NCI-H510A treated with DMSO at 0.1 percent for 48 hours (cell line): ENCODE measurements around the gene PRUNE1.

Source experiments
- DNase-seq: peaks from one replicate; lab custom pipeline; 2025; lab: John Stamatoyannopoulos, UW

PRUNE1 gene

GRCh38 chr1:150979092-150980056, 28.9 kb upstream of the PRUNE1 start:
- peak; percentile 85 for DNase-seq

GRCh38 chr1:150981177-150981804, 27.0 kb upstream of the PRUNE1 start:
- peak; percentile 94 for DNase-seq

GRCh38 chr1:150981805-150982712, 26.2 kb upstream of the PRUNE1 start, which contains the start of gene ANXA9:
ANXA9 (plus strand) TSS chr1:150982292; CDS start chr1:150983106, 814 bp downstream.
- DNase-seq, result peak; percentile 76

- no peak for DNase-seq
Observed at GRCh38 chr1:150985179-150985825, 22.9 kb upstream of the PRUNE1 start.

- DNase-seq, result peak; percentile 81
Observed at GRCh38 chr1:150987924-150988323, 20.3 kb upstream of the PRUNE1 start.

GRCh38 chr1:150992626-150993025, 15.6 kb upstream of the PRUNE1 start:
- DNase-seq, result no peak

GRCh38 chr1:150994248-150994647, 14.0 kb upstream of the PRUNE1 start:
- DNase-seq, result no peak

GRCh38 chr1:150995460-150995859, 12.8 kb upstream of the PRUNE1 start:
- no peak for DNase-seq

- DNase-seq, result no peak
Observed at GRCh38 chr1:150995896-150996295, 12.4 kb upstream of the PRUNE1 start.

GRCh38 chr1:150997126-150997872, 10.9 kb upstream of the PRUNE1 start:
- DNase-seq, result no peak

GRCh38 chr1:150997949-150998348, 10.3 kb upstream of the PRUNE1 start:
- peak; percentile 47 for DNase-seq

GRCh38 chr1:150999051-150999674, 9.1 kb upstream of the PRUNE1 start:
- no peak for DNase-seq

- no peak for DNase-seq
Observed at GRCh38 chr1:150999926-151000325, 8.3 kb upstream of the PRUNE1 start.

- no peak for DNase-seq
Observed at GRCh38 chr1:151000408-151000807, 7.8 kb upstream of the PRUNE1 start.

- DNase-seq, result no peak
Observed at GRCh38 chr1:151001602-151002001, 6.6 kb upstream of the PRUNE1 start.

GRCh38 chr1:151002051-151002450, 6.2 kb upstream of the PRUNE1 start:
- DNase-seq, result no peak

- DNase-seq, result no peak
Observed at GRCh38 chr1:151002611-151003010, 5.6 kb upstream of the PRUNE1 start.

- DNase-seq, result no peak
Observed at GRCh38 chr1:151003180-151003579, 5.1 kb upstream of the PRUNE1 start.

GRCh38 chr1:151005729-151006319, 2.4 kb upstream of the PRUNE1 start:
- peak; percentile 22 for DNase-seq
